ENCODE data around the gene CPLX3. TPM values are rescaled to one million over a fixed set of nuclear protein-coding genes. Genes with fewer than 3 reads are reported as not detected.

Gene CPLX3
- total and polyA plus RNA-seq, 10 of the 15 experiments (the other 5 are each of a cell fraction or from before 2014, with no cell fraction given): 0.02 to 0.04 TPM; not detected in 8

GRCh38 chr15:74854453-74855022 lies 28.1 kb downstream of the CPLX3 start:
- Histone ChIP-seq H3K9me3 (replicated peaks; ENCODE audit: control insufficient read depth, insufficient read depth, low read length) (no peaks in the 10 kb centered on the region), H4K20me1 (ENCODE audit: control insufficient read depth, insufficient read depth) (no peaks in the 10 kb centered on the region), H3K79me2 (ENCODE audit: control insufficient read depth, insufficient read depth, low read length) (peaks cover 26% of the 10 kb centered on the region), H3K9ac (ENCODE audit: control insufficient read depth, insufficient read depth, low read length) (no peak overlapping the region), H2AFZ (ENCODE audit: control insufficient read depth, low read depth, low read length) (no peak overlapping the region), H3K27me3 (replicated peaks in 1 of 2; ENCODE audit: control insufficient read depth in 2 of 2, insufficient read depth in 2 of 2, low read length in 1 of 2) (no peaks in the 10 kb centered on the region), H3K4me2 (ENCODE audit: control insufficient read depth, insufficient read depth) (no peak overlapping the region), H3K4me3 (no peak overlapping the region), H3K36me3 (ENCODE audit: control insufficient read depth in 2 of 2, insufficient read depth in 2 of 2, low read length in 1 of 2) (peaks cover 21 to 34% of the 10 kb centered on the region in 2 experiments; a peak in 3 of 4 replicates), H3K27ac (ENCODE audit: control insufficient read depth, insufficient read depth) (no peak overlapping the region), H3K4me1 (ENCODE audit: control insufficient read depth, insufficient read depth, low read length) (peaks cover 44% of the 10 kb centered on the region)
- no TSS peak for BruUV-seq (replicated peaks)
- ChIA-PET RAD21 (ENCODE audit: unreplicated experiment) (interaction anchor here (1.6 kb wide), 1 partner anchor 47 kb away, joined by 4 read pairs; no protein-coding TSS in a partner anchor), POLR2A (interaction anchor here (1.1 to 1.3 kb wide), 2 partner anchors 15 to 52 kb away, joined by 3 read pairs; partner anchors contain the start of gene FAM219B), SMC1A (ENCODE audit: uncharacterized antibody, unreplicated experiment) (interaction anchor here (2.0 to 7.5 kb wide), 3 partner anchors 14 to 47 kb away, joined by 9 to 120 read pairs (median 36); no protein-coding TSS in a partner anchor), CTCF (interaction anchor here (0.8 to 4.2 kb wide), 2 partner anchors 10 to 48 kb away, joined by 3 to 18 read pairs; no protein-coding TSS in a partner anchor)
- DNase-seq (ENCODE audit: low read depth, low spot score) (no peak), FAIRE-seq (no peak), ATAC-seq (no peak)
- intact Hi-C loops (cut with micrococcal nuclease; ENCODE audit: unreplicated experiment): loop anchor here (5.0 kb wide), 1 partner anchor 48 kb away; no protein-coding TSS in a partner anchor
- TF ChIP-seq NBN (IDR thresholded peaks at IDR 0.05) (no peak), KDM1A (IDR thresholded peaks at IDR 0.05; ENCODE audit: borderline replicate concordance) (no peak), ZNF24 (IDR thresholded peaks at IDR 0.05) (no peak), WRNIP1 (IDR thresholded peaks at IDR 0.05; ENCODE audit: borderline replicate concordance, low read depth, low read length) (no peak), SMARCA5 (IDR thresholded peaks at IDR 0.05) (no peak), SMAD5 (IDR thresholded peaks at IDR 0.05; ENCODE audit: low read depth) (no peak), MLLT1 (IDR thresholded peaks at IDR 0.05) (no peak), CEBPB (IDR thresholded peaks at IDR 0.05; ENCODE audit: borderline replicate concordance in 1 of 2, low read depth in 2 of 2, low read length in 2 of 2) (no peak), PBX3 (IDR thresholded peaks at IDR 0.05; ENCODE audit: insufficient replicate concordance, low read depth, low read length) (no peak), TAF1 (IDR thresholded peaks at IDR 0.05; ENCODE audit: borderline replicate concordance, low read depth, low read length) (no peak), YY1 (IDR thresholded peaks at IDR 0.05; ENCODE audit: low read depth, low read length) (no peak), POLR2A (IDR thresholded peaks at IDR 0.05; ENCODE audit: low read depth, low read length) (no peak)
- in situ Hi-C loops (cut with MboI): no loop called here
- 62% methylated on average over 13 of the region's 13 CpGs for WGBS (ENCODE audit: insufficient coverage, insufficient replicate concordance, low lambda C conversion rate, missing lambda C conversion rate)

Measured in GM12878 (cell line).